VCaP (cell line): ENCODE results near the gene PLCB1.

Experiments used
- H3K27ac ChIP-seq: fragments of 450-650 bp; 2 replicates; pipeline ENCODE4 v1.5.1; 2017
- TF ChIP-seq, protein P1 (sequence below): fragments of 450-650 bp; conservative IDR thresholded peaks from 2 replicates; pipeline ENCODE4 v1.5.1; 2017; ENCODE audit warnings: mild to moderate bottlenecking, moderate library complexity

Gene PLCB1

GRCh38 chr20:8423482-8423881 is 291.4 kb downstream of the PLCB1 start:
- no peak overlapping the region; the same call in 1 of the 2 replicates for H3K27ac ChIP-seq
- TF ChIP-seq, protein P1, sequence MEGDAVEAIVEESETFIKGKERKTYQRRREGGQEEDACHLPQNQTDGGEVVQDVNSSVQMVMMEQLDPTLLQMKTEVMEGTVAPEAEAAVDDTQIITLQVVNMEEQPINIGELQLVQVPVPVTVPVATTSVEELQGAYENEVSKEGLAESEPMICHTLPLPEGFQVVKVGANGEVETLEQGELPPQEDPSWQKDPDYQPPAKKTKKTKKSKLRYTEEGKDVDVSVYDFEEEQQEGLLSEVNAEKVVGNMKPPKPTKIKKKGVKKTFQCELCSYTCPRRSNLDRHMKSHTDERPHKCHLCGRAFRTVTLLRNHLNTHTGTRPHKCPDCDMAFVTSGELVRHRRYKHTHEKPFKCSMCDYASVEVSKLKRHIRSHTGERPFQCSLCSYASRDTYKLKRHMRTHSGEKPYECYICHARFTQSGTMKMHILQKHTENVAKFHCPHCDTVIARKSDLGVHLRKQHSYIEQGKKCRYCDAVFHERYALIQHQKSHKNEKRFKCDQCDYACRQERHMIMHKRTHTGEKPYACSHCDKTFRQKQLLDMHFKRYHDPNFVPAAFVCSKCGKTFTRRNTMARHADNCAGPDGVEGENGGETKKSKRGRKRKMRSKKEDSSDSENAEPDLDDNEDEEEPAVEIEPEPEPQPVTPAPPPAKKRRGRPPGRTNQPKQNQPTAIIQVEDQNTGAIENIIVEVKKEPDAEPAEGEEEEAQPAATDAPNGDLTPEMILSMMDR = no peak

DNA sequence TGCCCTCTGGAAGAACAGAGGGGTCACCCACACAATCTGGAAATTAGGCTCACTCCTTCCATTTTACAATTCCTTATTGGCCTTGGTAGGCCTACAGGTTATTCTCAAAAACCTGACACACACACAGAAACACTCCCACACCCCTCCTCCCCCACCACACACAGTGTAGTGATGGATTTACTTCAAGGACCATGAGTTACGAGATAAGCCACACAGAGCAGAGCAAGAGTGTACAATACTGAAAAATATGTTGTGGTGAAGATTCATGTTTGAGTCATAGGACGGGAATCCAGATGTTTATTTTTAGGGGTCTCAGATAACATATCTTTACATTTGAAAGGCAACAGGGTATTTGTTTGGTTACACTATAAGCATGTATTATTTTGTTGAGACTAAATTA is 291.9 kb downstream of the PLCB1 start:
- TF ChIP-seq, protein P1 = no peak
- H3K27ac ChIP-seq = no peak overlapping the region

DNA sequence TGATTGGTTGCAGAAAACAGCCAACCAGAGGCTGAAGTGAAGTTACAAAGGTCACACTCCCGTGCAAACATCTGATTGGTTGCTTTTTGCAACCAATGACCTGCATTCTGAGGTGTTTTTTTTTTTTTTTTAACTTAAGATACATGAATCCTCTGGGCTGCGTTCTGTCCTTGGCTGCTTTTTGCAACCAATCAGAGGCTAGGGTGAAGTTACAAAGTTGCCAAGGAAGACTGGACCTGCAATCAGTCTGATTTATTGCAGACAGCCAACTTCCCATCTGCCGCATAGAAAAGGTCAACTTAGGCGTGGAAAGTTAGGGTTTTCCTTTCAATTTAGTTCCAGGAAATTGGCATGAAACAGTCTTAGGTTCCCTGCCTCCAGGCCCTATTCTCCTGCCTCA is 292.9 kb downstream of the PLCB1 start:
- TF ChIP-seq, protein P1 = no peak
- H3K27ac ChIP-seq = no peak overlapping the region

DNA sequence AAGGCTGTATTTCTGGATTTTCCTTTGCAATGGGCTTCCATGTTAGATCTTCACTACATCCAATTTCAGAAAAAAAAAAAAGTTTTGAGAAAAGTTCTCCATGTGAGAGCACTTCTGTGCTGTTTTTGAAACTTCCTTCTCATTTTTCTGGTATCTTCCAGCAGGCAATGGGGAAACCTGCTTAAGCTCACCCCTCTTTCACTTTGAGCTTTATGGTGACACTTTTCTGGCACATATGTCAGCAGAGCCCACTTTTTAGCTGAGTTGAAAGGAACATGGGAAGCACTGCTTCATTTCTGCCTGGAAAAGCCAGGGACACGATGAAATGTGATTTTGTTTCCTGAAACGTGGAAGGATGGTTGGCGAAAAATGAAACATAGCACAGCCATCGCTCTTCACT is 293.7 kb downstream of the PLCB1 start:
- TF ChIP-seq, protein P1 = no peak
- no peak overlapping the region for H3K27ac ChIP-seq

- TF ChIP-seq, protein P1 = no peak
Observed at GRCh38 chr20:8427419-8428040, 295.5 kb downstream of the PLCB1 start.

DNA sequence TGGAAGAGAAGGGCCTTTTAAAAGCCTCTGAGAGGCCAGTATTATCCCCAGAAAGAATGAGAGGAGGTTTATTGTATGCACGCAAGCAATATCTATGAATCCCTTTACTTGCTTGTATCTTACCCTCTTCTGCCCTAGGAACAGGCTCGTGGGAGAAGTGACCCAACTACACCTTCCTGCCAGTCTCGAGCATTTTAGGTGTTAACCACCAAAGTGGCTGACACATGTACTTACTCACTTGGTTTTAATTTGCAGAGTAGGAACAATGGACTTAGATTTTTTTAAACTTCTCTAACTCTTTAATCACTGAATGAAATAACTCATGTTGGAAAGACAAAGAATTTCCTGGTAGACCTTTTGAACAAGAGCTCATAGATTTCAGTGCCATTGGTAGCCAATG is 296.9 kb downstream of the PLCB1 start:
- TF ChIP-seq, protein P1 = no peak
- H3K27ac ChIP-seq = no peak overlapping the region

More at GRCh38 chr20:8427419-8428040, 295.5 kb downstream of the PLCB1 start:
- H3K27ac ChIP-seq = no peak overlapping the region

DNA sequence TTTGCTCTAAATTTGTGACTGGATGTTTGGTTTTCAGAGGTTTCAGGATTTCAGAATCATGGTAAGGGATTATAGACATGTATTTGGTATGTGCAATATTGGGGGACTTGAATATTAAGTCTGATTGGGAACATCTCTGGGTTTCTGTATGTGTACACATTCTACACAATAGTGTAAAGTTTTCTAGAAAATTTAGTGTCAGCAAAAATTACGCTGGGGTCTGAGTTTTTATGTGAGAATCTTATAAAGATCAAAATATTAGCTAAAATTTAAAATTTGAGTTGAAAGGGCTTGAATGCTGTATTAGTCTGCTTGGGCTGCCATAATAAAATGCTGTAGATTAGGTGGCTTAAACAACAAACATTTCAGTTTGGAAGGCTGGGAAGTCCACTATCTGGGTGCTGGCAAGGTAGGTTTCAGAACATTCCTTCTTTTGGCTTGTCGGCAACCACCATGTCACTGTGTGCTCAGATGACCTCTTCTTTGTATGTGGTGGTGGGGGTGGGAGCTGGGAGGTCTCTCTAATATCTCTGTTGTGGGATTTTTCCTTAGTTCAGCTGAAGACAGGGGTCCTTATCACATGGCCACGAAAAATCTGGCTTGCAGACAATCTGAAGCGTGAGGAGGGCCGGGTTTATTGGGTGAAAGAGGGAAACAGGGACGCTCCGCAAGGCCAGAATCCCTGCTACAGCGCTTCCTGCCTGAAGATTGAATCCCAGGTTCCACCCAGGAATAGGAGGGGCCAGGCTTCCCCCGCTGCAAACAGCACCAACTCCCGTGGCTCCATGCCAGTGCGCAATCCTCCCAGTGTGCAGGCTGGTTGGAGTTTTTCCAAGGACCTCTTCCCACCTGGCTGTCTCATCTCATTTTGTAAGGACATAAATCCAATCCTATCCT is 299.7 kb downstream of the PLCB1 start:
- H3K27ac ChIP-seq = no peak overlapping the region
- TF ChIP-seq, protein P1 = no peak
